ENCODE measurements around the gene DYNC1LI1. TPM values are rescaled to one million over a fixed set of nuclear protein-coding genes. Genes with fewer than 3 reads are reported as not detected.

DYNC1LI1 gene
- total RNA-seq, 1 experiment from 2014 or later: 30.1 TPM

DNA sequence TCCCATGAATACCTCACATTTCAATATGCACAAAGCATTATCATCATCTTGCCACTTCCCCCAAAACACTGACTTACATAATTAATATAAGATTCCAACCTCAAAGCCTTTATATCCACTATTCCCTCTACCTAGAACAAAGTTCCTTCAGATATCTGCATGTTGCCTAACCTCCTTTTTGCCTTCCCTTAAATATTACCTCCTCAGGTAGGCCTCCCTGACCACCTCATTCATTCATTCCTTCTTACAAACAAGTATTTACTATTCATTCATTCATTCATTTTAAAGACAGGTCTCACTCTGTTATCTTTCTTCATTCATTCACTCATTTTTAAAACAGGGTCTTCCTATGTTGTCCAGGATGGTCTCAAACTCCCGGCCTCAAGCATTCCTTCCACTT, 18.6 kb downstream of the DYNC1LI1 start:
- CTCF ChIA-PET: no interaction called here

DNA sequence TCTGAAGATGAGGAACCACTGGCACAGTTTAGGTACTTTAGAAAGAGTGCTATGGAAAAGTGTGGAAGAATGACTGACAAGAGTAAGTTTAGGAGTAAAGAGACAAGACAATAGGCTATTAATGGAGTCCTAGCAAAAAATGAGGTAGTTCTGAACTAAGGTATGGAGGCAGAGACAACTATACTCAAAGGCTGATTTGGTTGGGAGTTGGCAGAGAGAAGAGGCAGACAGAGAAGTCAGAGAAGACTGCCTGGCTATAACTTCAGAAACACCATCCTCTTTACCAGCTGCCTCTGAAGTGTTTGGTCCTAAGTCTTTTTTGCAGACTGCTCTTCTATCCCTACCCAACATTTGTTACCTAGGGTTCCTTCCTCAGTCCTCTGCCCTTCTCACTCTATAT, 19.2 kb downstream of the DYNC1LI1 start:
- no peaks in the 10 kb centered on the region for H3K9me3 ChIP-seq (ENCODE audit: insufficient read depth, low read depth)
- H3K79me2 ChIP-seq (ENCODE audit: low read depth): peaks cover 28% of the 10 kb centered on the region
- ChIA-PET POLR2A (ENCODE audit: unreplicated experiment) (no interaction called here), CTCF (no interaction called here)
- H2AFZ ChIP-seq: no peak overlapping the region
- no peaks in the 10 kb centered on the region; the same call in 1 of the 2 replicates for H4K20me1 ChIP-seq (ENCODE audit: insufficient read depth)
- no peaks in the 10 kb centered on the region for H3K4me1 ChIP-seq (replicated peaks; ENCODE audit: insufficient read depth)
- intact Hi-C loops (cut with micrococcal nuclease; ENCODE audit: unreplicated experiment): no loop called here
- H3K4me3 ChIP-seq: no peak overlapping the region
- no peak for DNase-seq
- no peaks in the 10 kb centered on the region for H3K9me2 ChIP-seq (ENCODE audit: insufficient read depth)
- H3K36me3 ChIP-seq (ENCODE audit: low read depth): no peaks in the 10 kb centered on the region
- no peak overlapping the region for H3K27ac ChIP-seq
- no peaks in the 10 kb centered on the region for H3K27me3 ChIP-seq (ENCODE audit: insufficient read depth, low read depth)
- BruUV-seq (replicated peaks): no TSS peak
- H3F3A ChIP-seq (ENCODE audit: insufficient read depth, low read depth): no peaks in the 10 kb centered on the region
- no peak overlapping the region for H3K4me2 ChIP-seq
- no peak for TF ChIP-seq EZH2 (IDR thresholded peaks at IDR 0.05; ENCODE audit: low read depth)
- TF ChIP-seq, protein P1, sequence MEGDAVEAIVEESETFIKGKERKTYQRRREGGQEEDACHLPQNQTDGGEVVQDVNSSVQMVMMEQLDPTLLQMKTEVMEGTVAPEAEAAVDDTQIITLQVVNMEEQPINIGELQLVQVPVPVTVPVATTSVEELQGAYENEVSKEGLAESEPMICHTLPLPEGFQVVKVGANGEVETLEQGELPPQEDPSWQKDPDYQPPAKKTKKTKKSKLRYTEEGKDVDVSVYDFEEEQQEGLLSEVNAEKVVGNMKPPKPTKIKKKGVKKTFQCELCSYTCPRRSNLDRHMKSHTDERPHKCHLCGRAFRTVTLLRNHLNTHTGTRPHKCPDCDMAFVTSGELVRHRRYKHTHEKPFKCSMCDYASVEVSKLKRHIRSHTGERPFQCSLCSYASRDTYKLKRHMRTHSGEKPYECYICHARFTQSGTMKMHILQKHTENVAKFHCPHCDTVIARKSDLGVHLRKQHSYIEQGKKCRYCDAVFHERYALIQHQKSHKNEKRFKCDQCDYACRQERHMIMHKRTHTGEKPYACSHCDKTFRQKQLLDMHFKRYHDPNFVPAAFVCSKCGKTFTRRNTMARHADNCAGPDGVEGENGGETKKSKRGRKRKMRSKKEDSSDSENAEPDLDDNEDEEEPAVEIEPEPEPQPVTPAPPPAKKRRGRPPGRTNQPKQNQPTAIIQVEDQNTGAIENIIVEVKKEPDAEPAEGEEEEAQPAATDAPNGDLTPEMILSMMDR (conservative IDR thresholded peaks at IDR 0.05): no peak

More for the DNA sequence above, 18.6 kb downstream of the DYNC1LI1 start:
- Histone ChIP-seq H3K27me3 (ENCODE audit: insufficient read depth, low read depth) (no peaks in the 10 kb centered on the region), H3K9me2 (ENCODE audit: insufficient read depth) (no peaks in the 10 kb centered on the region), H3K79me2 (ENCODE audit: low read depth) (peaks cover 28% of the 10 kb centered on the region), H3K36me3 (ENCODE audit: low read depth) (no peaks in the 10 kb centered on the region), H3K4me3 (no peak overlapping the region), H3F3A (ENCODE audit: insufficient read depth, low read depth) (no peaks in the 10 kb centered on the region), H2AFZ (no peak overlapping the region), H3K4me2 (no peak overlapping the region), H3K27ac (no peak overlapping the region), H3K9me3 (ENCODE audit: insufficient read depth, low read depth) (no peaks in the 10 kb centered on the region), H4K20me1 (ENCODE audit: insufficient read depth) (no peaks in the 10 kb centered on the region; the same call in 1 of the 2 replicates), H3K4me1 (replicated peaks; ENCODE audit: insufficient read depth) (no peaks in the 10 kb centered on the region)
- intact Hi-C loops (cut with micrococcal nuclease; ENCODE audit: unreplicated experiment): no loop called here
- POLR2A ChIA-PET (ENCODE audit: unreplicated experiment): no interaction called here
- no peak for TF ChIP-seq EZH2 (IDR thresholded peaks at IDR 0.05; ENCODE audit: low read depth)
- TF ChIP-seq, protein P1 (conservative IDR thresholded peaks at IDR 0.05): no peak
- BruUV-seq (replicated peaks): no TSS peak
- DNase-seq: no peak

DNA sequence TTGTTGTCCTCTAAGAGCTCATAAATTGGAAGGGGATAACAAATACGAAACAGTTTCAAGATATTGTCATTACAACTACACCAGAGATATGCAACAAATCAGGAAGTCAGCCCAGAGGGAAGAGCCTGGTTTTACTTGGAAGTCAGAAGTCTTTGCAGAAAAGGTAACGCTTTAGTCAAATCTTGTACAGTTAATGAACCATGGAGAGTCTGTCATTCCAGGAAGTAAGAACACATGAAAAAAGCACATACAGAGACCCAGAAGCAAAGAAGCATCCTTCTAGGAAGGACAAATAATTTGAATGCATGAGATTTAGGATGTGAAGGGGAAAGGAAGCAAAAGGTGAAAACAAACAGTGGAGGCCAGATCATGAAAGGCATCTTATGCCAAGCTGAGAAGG, 19.6 kb downstream of the DYNC1LI1 start:
- no TSS peak for BruUV-seq (replicated peaks)
- no peak overlapping the region for H3K27ac ChIP-seq
- no peaks in the 10 kb centered on the region for H3K9me3 ChIP-seq (ENCODE audit: insufficient read depth, low read depth)
- no peaks in the 10 kb centered on the region for H3K36me3 ChIP-seq (ENCODE audit: low read depth)
- no peak overlapping the region for H3K4me3 ChIP-seq
- TF ChIP-seq EZH2 (IDR thresholded peaks at IDR 0.05; ENCODE audit: low read depth): no peak
- TF ChIP-seq, protein P1 (conservative IDR thresholded peaks at IDR 0.05): no peak
- no peaks in the 10 kb centered on the region for H3K27me3 ChIP-seq (ENCODE audit: insufficient read depth, low read depth)
- H2AFZ ChIP-seq: no peak overlapping the region
- H3K9me2 ChIP-seq (ENCODE audit: insufficient read depth): no peaks in the 10 kb centered on the region
- ChIA-PET POLR2A (ENCODE audit: unreplicated experiment) (no interaction called here), CTCF (no interaction called here)
- peaks cover 26% of the 10 kb centered on the region for H3K79me2 ChIP-seq (ENCODE audit: low read depth)
- intact Hi-C loops (cut with micrococcal nuclease; ENCODE audit: unreplicated experiment): no loop called here
- H4K20me1 ChIP-seq (ENCODE audit: insufficient read depth): no peaks in the 10 kb centered on the region; the same call in 1 of the 2 replicates
- H3K4me2 ChIP-seq: no peak overlapping the region
- DNase-seq: no peak
- H3F3A ChIP-seq (ENCODE audit: insufficient read depth, low read depth): no peaks in the 10 kb centered on the region
- no peaks in the 10 kb centered on the region for H3K4me1 ChIP-seq (replicated peaks; ENCODE audit: insufficient read depth)
